ENCODE data around the gene TMOD4.

Gene TMOD4

DNA sequence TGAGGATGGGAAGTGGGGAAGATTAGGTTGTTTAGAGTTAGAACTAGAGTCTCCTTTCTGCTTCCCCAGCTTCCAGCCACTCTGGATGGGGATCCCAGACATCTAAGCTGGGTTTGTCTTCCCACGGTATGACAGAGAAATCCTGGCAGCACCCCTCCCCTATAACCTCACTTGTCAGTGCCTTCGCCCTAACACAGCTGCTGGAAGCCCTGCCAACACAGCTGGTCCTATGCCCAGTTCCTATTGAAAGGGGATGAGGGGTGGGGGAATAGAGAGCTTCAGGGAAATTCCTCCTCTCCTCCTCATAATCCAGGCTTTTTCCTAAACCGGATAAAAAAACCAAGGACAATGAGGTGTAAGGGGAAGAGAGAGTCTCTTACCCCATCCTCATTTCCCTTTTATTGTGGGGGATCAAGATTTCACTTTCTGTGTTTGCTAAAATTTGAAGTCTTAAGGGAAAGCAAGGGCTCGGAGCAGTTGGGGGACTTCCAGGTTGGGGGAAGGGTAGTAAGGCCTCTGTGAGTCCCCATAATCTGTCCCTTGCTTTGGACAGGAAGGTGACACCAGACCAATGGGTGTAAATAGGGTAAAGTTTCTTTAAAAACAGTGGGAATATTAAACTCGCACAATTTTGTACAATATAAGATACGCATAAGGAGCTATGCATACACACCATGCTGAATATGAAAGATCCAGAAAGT is 590 bp downstream of the TMOD4 start:
- no peak for DNase-seq

DNA sequence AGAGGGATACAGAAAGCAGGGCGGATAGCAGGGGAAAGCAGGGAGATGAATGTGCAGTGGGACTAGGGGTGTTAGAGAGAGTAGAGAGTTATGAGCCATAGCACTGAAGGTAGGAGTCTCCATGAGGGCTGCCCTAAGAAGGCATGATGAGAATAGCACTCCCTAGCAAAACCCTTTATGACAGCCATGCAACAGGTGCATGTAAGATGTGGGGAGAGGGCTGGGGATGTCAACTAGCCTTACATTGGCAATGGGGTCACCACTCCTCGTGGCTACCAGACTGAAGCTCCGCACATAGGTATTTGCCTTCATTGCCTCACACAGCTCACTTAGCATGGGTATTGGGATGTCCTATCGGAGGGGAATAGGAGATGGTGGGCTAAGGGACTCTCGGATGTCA is 4.6 kb downstream of the TMOD4 start:
- no peak for DNase-seq

DNA sequence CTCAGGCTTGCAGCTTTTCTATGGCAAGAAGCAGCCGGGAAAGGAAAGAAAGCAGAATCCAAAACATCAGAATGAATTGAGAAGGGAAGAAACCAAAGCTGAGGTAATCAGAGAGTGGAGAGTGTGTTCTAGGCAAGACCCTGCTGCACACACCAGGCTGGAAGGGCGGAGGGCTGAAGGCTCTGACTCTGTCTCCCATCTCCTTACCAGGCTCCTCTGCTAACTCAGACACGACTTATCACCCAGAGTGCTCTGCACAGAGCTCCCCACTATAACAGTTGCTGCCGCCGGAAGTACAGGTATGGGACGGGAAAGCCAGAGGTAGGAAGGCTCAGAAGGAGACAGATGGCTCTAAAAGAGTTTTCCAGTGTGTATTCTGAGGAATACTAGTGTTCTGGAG is 8.7 kb downstream of the TMOD4 start:
- DNase-seq, result no peak

DNA sequence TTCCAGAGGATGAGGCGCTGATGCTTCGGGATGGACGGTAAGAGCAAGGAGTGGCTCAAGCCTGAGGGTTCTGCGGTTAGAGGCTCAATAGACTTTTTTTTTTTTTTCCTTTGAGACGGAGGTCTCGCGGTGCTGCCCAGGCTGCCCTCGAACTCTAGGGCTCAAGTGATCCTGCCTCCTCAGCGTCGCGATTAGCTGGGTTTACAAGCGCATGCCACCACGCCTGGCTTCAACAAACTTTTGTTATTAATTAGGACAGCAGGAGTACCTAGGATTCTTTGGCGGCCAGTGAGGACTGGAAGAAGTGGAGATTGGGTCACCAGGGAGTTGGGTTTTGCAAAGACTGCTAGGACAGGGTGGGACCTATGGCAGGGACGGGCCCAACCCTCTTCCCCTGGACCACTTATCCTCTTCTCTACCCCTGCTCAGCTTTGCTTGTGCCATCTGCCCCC is 9.2 kb downstream of the TMOD4 start:
- no peak for DNase-seq

DNA sequence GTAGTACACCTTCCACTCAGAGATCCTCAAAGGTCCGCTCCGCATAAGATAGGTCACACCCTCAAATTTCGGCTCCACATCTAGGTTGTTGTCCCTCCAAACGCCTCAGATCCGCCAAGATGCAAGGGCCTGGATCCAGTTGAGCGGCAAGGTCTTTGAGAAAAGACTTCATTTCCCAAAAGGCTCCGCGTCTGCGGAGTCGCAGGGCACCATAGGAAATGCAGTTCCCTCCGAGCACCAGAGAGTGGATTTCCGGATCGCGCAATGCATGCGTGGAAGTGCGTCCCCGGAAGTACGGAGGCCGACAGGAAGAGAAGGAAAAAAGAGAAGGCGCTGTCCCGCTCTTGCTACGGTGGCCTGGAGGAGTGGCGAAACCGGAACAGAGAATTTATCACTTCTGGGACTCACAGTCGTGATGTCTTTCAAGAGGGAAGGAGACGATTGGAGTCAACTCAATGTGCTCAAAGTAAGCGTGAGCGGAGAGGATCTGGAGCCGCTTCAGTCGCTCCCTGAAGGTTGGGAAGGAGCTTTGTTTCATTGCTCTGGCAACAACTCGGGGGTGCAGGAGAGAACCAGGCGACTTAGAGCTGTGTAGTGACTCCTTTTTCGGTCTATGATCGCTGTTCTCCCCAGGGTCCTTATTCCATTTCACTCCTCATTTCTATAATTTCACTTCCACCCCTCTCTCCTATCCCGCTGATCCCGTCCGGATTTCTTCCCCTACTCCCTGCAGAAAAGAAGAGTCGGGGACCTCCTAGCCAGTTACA is 9.9 kb downstream of the TMOD4 start, which contains the start of the genes LYSMD1 and SCNM1:
TSS of gene LYSMD1 (minus strand) at position 165 of the 767 bp plus-strand sequence. CDS start 644 bp downstream, outside the sequence.
TSS of gene SCNM1 (plus strand) at position 407 of the 767 bp plus-strand sequence. CDS start at position 416, 9 bp downstream.
- peak; percentile 98 for DNase-seq

DNA sequence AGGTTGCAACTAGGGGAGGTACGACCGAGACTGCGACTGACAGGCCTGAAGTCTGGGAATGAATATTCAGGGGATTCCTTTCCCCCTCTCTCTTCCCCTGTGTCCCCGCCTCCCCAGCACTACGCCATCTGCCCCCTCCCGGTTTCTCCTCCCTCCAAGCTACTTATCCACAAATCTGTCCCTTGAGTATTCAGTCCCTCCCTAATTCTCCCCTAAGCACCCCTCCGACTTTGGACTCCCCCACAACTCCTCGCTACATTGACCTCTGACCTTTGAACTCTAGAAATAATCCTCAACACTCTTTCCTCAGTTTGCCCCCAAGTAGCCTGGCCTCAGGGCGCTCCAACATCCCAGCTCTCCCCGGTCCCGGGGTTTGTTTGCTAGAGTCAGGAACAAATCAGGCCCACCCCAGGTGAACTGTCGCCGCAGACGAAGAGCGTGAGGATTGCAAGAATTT is 10.5 kb downstream of the TMOD4 start:
- no peak for DNase-seq

DNA sequence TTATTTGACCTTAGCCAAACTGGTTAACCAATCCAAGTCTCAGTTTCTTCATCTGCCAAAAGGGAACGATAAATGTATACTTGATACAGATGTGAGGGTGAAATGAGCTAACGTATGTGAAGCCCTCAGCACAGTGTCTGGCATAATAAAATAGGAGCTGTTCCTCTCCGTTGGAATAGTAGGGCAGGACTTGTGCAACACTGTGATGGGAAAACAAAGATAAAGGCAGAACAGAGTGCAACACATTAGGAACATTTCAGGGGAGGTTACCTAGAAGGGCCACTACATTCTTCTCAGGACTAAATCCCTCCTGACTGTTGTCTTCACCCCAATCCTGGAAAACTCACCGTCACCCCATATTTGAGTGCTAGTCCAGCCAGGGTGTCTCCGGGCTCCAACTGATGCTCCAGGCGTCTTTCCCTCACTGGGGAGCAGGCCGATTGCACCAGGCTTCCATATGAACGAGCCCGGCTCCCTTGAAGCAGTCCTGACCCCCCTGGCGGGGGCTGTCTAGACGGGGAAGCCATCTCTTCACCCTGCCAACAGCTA is 11.0 kb downstream of the TMOD4 start:
- DNase-seq, result no peak

DNA sequence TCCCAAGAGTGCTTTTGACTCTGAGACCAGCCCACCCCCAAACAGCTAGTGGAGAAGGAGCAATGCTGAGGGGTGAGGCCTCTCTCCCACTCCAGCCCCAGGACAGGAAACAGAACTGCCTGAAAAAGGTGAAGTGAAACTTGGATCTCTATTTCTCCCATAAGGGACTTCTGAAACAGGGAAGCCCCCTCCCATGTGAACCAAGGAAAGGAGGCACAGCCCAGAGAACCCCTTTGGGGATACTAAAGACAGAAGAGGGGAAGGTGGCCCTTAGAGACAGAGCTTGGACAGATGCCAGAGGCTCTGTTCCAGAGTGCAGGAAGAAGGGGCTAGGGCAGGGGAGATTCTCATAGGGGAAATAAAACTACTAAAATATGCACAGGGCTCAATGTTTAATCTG is 16.4 kb downstream of the TMOD4 start:
- DNase-seq, result no peak

DNA sequence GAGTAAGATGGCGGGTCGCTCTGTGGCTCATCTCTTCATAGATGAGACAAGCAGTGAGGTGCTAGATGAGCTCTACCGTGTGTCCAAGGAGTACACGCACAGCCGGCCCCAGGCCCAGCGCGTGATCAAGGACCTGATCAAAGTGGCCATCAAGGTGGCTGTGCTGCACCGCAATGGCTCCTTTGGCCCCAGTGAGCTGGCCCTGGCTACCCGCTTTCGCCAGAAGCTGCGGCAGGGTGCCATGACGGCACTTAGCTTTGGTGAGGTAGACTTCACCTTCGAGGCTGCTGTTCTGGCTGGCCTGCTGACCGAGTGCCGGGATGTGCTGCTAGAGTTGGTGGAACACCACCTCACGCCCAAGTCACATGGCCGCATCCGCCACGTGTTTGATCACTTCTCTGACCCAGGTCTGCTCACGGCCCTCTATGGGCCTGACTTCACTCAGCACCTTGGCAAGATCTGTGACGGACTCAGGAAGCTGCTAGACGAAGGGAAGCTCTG is 17.0 kb downstream of the TMOD4 start:
- DNase-seq, result no peak

DNA sequence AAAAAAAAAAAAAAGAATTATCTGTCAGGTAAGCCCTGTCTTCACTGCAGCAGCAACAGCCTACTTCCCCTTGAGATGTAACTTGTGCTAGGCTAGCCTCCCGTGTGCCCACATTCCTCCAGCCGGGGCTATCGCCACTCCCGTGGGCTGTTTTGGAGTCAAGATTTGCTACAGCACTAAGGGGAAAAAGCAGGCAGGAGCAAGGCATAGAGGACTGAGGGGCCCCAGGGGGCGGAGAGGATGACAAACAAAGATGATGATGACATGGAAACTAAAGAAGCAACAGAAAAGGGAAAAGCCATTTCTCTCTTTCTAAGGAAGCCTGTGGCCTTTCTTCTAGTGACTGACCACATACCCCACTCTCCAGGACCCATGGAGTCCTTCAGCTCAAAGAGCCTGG is 17.5 kb downstream of the TMOD4 start:
- peak in 1 of 2 donors; percentile 32 for DNase-seq

DNA sequence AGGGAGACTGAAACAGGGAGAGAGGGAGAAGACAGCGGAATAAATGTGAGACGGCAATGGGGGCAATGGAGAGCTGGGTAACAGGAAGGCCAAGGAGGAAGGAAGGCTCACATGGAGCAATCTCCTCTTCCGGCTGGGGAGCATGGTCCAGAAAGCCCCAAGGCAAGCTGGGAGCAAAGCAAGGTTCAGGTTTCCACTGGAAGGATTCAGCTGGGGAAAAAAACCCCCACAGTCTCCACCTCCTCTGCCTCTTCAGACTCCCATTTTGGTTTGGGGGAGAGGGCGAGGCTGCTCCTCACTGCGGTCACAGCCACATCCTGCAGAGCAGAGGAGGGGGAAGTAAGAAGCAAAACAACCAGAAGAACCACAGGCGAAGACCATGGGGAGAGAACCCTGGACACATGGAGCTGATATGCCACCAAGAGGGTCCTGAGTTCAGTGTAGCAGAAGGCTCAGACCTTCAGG is 18.7 kb downstream of the TMOD4 start:
- DNase-seq, result peak; percentile 60 to 68

DNA sequence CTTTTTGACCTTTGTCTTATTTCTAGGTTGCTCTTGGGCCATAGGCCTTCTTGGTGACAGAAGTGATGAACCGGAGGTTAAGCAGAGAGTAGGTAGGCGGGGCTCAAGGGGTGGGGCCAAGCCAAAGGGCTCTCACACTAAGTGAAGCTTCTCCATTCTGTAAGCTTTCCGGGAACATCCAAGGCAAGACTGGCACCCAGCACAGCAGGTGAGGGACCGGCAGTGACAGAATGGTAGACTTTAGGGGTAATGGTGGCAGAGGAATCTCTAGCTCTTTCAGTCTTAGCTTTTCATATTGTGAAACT is 19.3 kb downstream of the TMOD4 start, which contains the start of gene TNFAIP8L2:
TSS of gene TNFAIP8L2 (plus strand) at position 135 of the 305 bp plus-strand sequence. CDS start 2,049 bp downstream, outside the sequence.
- DNase-seq, result peak; percentile 71 to 73

DNA sequence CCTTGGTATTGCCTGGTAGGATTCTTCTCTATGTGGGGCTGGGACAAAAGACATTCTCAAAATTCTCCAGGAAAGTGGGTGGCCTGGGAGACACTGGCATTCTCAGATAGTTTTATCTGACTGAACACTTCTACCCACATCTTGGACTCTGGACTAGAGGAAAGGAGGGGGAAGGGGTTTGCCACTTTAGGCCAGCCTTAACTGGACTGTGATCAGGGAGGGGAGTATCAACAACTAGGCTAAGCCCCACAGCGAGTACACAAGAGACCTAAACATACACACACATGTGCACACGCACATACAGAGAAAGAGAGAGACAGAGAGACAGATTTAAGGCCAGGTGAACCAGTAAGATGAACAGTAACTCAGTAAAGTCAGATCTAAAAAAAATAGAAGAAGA is 28.1 kb downstream of the TMOD4 start:
- DNase-seq, result no peak

DNA sequence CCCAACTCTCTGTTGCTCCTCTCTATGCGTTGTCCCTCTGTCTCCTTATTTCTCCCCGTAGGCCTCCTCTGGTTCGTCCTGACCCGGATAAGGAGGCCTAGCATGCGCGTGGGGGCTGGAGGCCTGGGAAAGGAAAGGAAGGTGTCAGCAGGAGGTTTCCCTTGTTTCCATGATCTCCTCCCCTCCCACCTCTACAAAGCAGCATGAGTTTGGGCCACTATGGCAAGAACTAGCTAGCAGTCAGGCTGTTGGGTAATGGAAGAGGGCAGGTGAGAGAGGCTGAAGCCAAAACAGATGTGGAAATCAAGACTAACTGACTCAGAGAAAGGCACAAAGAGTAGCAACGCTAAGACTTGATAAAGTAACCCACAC is 28.7 kb downstream of the TMOD4 start:
- no peak for DNase-seq

DNA sequence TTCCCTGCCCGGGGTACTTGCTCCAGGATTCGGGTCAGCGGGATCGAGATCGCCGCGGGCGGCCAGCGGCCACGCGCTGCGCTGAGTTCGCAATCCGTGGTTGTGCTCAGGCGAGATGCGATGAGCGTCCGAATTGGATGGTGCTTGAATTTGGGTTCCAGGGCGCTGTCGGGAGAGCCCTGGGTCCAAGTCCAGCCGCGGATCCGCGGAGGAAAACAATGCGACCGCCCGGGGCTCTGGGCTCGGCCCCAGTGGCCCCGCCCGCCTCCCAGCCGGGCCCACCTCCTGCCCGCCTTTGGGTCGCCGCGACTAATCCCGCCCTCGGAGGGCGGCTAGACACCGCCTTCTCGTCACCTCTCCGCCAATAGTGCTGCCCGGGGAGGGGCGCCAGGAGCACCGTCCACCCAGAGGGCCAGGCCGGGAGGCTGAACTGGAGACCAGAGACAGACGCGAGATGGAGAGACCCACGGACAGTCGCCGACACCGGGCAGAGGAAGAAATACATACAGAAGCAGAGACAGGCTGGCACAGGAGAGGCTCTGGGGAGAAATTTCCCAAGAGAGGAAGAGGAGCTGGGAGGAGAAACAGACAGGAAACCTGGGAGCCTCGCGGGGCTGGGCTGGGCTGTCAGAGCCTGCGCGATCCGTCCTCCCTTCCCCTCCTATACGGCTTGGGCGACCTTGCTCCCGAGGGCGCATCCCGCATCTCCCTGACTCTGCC is 29.2 kb downstream of the TMOD4 start, which contains the start of gene SEMA6C:
TSS of gene SEMA6C (minus strand) at position 220 of the 720 bp plus-strand sequence. CDS start 4,010 bp downstream, outside the sequence.
- peak; percentile 86 to 87 for DNase-seq

DNA sequence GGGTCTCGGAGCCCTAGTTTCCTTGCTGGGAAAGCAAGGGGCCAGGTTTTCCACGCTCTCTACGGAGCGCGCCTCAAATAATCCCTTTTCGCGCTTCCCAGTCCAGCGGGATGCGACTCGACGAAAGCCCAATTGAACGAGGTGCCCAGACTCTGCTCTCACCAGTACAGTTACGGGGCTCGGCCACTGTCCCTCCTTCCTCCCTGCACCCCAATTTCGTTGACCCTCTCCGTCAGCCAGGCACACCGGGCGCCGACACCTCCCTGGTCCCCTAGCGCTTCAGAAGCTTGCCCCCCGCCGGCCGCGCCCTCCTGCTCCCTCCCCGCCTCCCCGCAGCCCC is 29.7 kb downstream of the TMOD4 start:
- no peak for DNase-seq

DNA sequence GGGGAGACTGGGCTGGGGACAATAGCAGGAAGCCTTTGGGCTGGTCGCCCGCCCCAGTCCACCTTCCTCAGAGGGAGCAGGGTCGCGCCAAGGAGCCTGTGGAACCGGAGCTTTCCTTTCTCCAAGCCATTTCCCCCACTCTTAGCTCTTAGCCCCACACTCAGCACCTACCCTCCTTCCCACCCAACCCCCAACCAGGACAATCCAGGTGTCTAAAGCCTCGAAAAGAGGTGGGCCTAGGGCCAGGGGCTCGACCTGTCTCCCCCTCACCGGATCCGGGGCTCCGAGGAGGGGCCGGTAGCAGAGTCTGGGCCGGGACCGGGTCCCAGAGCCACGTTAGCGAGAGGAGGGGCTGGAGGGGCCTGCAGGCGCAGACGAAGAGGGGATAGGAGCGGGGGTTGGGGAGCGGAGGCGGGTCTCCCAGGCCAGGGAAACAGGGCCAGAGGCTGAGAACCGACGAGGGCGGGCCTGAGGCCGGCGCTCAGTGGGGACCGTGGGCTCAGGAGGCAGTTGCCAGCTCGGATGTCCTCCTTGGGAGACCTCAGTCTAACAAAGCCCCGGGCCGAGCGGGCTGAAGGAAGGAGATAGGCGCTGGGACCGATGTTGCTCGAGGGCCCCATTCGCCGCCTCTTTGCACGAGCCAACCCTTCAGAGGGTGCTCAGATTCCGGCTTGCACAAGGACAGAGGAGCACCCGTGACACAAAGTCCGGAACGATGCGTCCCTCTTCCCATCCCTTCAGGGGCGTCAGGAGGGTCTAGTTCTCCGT is 30.3 kb downstream of the TMOD4 start:
- no peak for DNase-seq

DNA sequence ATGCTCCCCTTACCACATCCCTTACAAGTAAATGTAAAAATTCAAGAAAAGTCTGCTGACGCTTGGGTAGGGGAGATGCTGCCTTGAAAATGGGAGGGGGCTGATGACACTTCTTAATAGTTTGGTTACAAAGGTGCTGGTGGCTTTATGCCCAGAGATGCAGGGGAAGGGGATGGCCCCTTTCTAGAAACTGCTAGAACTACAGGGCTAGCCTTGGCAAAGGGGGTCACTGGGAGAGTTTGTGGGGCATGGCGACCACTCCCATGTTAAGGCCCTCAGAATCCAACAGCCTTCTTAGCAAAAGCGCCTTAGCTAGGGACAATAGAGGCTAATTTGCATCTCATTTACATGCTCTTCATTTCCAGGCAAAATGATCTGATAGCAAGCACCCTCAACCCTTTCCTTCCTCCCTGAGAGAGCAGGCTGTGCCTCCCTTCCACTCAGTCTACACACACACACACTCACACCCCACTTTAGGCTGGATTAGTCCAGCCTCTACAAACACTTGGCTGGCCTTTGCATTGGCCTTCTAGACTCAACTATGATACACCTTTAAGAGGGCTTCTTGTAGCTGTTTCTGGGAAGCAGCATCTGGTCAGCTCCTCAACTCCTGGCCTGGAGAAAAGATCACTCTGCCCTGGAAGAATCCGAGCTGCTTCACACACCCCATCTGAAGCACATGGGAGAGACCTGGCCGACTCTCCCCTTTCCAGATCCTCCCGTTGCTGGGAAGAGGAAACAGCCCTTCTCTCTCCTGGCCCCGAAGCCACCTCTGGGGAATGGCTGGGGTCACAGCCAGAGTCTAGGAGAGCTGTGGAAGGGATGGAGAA is 31.1 kb downstream of the TMOD4 start:
- no peak for DNase-seq

DNA sequence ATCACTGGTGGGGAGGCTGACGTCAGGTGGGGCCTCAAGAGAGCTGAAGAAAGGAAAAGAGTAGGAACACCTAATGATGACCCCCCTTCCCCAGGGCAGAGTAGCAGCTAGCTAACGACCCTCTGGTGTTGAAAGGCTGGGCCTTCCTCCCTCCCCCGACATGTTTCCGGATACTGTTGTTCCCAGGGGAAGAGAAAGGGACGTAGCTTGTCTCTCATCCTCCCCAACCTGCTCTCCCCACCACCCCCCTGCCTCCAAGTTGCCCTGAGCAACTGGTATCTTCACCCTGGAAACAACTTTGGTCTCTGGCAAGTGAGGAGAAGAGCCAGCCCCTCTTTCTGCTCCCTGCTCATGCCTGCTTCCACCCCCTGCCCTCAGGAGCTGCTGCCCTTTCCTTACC is 31.8 kb downstream of the TMOD4 start:
- no peak for DNase-seq

DNA sequence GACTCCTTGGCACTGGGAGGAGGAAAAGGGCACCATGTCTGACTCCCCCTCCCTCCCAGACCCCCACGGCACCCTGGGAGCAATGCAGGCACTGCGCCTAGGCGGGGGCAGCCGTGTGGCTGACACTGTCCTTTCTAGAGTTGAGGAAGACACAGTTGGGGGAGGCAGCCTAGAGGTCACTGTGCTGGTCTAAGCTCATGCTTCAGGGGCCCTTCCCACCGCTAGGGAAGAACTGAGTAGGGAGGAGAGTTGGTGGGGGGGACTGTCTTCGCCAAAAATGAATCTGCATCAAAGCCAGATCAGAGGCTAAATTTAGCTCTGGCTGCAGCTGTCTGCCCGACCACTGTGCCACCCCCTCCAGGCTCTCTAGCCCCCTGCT is 32.7 kb downstream of the TMOD4 start:
- DNase-seq, result no peak

DNA sequence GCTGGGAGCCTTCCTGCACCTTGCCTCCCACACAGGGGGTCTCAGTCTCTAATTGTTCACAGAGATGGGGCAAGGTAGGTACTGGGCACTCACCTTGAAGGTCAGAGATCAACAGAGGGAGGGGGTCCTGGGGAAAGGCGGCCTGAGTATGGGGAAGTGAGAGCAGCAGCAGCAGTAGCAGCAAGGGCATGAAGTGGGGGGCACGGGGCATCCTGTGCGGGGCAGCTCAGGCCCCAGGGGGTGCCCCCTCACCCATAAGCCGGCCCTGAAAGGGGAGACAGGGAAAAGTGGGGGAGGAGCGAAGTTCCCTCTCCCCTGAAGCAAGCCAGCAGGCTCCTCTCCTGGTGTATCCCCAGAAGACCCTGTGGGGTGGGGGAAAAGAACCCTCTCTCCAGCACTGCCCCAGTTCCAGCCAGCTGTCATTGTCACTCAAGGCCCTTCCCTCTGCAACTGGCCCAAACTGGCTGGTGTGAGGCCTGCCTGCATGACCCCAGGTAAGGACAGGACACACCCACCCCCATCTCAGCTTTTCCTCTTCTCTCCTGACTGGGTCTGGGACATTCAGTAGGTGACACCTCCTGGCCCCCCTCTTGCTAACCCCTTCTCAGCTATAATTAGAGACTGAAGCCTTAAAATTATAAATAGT is 33.2 kb downstream of the TMOD4 start:
- DNase-seq, result no peak

All from CD4-positive, alpha-beta T cell treated with Interleukin-4 for 1 hour (primary cell).